ENCODE results near the gene VAV2.
A peak's percentile ranks its signal among the peaks of the same experiment; 100 is the strongest.

Gene VAV2

DNA sequence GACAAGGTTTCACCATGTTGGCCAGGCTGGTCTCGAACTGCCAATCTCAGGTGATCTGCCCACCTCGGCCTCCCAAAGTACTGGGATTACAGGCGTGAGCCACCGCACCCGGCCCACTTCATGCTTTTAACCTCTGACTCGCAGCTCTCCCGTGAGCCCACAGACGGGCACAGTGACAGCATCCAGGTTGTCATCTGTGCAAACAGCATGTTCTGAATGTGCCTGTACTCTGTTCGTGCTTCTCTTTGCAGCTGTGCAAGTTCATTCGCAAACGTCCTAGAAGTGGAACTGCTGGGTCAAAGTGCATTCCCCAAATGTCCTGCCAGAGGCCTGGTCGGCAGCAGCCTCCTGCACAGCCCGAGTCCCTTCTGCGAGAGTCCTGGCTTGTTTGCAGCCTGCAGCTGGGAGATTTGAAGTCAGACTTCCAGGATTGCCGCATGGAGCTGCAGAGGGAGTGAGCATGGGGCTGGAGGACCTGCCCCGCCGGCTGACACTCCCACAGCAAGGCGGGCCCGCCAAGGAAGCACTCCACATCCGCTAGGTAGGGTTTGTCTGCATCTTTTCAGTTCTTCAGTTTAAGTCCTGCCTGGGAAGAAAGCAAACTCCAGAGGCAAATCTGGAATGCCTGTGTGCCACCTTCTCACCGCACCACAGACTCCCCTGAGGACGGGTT, 36.6 kb upstream of the VAV2 start:
- DNase-seq (ENCODE audit: insufficient read length, low spot score) (no peak), FAIRE-seq (no peak)

DNA sequence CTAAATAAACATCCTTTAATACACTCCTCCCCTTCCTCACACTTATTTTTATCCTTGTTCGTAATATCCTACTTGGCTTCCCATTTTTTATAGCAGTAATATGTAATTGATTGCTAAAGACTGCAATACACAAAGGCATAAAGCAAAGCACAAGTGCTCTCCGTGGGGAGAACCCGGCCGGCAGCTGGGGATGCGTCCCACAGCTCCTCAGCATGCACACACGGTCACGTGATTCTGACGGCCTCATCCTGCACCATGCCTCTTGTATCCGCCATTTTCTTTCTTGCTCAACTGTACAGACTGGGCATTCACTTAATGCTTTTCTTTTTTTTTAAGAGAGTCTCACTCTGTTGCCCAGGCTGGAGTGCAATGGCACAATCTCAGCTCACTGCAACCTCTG, 36.0 kb upstream of the VAV2 start:
- FAIRE-seq (no peak), DNase-seq (ENCODE audit: insufficient read length, low spot score) (no peak)

DNA sequence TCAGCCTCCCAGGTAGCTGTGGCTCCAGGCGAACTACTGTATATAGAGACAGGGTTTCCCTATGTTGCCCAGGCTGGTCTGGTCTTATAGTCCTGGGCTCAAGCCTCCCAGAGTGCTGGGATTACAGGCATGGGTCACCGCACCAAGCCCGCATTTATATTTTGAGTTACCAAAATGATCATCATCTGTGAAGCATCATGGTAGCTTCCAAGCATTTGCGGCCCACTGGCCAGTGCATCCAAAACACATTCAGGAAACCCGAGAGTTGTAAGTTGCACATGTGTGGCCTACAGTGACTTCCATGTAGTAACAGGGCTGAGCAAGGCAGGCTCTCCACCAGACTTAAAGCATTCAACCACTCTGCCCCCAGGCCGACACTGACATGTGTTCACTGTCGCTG, 35.4 kb upstream of the VAV2 start:
- FAIRE-seq (no peak), DNase-seq (ENCODE audit: insufficient read length, low spot score) (no peak)

DNA sequence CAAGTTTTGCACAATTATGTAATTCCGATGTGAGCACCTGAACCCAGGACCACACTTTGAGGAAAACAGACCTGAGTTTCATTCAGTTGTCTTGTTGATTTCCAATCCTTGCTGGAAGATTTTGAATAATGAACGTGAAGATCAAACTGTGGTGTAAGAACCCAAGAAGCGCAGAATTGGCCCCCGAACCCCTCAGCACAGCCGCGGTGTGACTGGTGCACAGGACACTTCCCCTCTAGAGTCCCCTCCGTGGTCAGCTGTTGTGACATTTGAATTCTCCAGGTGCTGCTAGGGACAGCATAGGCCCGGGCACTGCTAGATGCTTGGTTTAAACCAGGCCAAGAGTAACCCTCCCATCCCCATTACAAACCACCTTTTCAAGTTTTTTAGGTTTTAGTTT, 34.9 kb upstream of the VAV2 start:
- DNase-seq (ENCODE audit: insufficient read length, low spot score), result no peak
- no peak for FAIRE-seq

DNA sequence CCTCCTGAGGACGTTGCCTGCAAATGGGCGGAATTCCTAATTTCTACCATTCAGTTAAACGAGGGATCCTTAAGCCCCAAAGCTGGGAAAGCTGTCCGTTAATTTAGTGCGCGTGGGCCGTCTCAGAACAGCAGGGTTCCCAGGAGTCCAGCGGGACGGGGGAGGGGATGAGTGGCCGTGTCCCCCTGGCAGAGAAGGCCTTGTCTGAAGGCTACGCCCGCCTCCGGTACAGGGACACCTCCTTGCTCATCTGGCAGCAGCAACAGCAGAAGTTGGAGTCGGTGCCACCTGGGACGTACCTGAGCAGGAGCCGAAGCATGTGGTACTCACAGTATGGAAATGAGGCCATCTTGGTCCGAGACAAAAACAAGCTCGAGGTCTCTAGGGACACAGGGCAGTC, 34.5 kb upstream of the VAV2 start:
- FAIRE-seq (no peak), DNase-seq (ENCODE audit: insufficient read length, low spot score) (no peak)

DNA sequence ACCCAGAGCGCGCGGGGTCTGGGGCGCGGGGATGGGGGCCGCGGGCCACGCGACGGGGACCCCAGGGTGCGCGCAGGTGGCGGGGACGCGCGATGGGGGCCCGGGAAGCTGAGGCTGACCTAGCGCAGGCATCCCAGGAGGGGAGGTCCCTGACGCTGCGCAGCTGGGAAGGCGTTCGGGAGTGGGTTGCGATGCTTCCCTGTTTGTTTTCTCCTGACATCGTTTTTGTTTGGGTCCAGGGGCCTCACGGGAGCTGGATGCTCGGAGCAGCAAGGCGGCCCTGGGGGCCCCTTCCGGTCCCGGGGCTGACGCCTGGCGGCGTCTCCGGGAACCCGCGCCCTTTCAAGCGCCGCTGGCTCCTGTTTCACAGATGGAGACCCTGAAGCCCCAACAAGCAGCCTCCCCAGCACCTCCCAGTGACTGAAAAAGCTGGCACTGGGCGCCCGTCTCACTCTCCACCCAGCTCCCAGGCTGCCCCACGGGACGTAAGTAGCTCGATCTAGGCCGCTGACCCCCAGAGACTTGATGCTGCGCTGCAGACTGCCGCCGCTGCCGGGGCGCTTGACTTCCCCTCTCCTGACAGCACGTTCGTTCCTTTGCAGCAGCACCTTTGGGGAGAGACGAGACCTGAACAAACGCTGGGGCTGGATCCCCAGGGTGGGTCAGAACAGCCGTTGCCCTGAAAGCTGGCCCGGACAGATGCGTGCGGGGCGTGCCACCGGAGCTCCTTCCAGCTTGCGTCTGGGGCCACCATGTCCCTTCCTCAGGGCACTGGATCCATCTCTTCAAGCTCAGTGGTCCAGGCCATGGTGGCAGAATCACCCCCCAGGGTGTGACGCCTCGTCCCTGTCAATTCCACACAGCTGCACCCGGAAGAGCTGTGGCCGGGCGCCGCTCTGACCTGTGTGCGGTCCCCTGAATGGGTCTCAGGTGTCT, 33.8 kb upstream of the VAV2 start:
- DNase-seq (ENCODE audit: insufficient read length, low spot score) (peak; percentile 76), FAIRE-seq (peak; percentile 80)

DNA sequence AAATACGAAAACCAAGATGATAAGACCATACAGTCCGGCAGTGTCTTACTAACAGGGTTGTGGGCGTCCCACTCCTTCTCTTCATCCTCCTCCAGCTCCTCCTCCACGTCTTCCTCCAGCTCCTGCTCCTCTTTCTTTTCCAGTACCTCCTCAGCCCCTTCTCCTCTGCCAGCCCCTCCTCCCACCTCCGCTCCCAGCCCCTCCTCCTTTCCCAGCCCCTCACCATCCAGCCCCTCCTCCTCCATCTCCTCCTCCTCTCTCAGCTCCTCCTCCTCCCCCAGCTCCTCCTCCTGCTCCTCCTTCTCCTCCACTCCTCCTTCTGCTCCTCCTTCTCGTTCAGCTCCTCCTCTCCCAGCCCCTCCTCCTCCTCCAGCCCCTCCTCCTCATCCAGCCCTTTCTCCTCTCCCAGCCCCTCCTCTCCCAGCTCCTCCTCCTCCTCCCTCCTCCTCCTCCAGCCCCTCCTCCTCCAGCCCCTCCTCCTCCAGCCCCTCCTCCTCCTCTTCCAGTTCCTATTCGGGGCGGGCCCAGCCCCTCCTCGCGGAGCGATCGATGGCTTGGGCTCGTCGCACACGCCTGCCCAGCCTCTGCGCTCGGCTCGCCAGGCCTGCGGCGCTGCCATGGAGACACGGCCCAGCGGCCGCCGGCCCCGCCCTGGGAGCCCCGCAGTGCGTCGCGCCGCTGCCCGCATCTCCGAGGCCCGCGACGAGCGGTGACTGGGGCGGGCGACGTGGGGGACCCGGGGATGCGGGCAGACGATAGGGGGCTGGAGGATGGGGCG, 32.9 kb upstream of the VAV2 start, which contains the start of gene BRD3OS:
BRD3OS (plus strand) TSS at position 654 of the 778 bp plus-strand sequence. CDS start 1,267 bp downstream, outside the sequence.
- FAIRE-seq (peak; percentile 100), DNase-seq (ENCODE audit: insufficient read length, low spot score) (peak; percentile 93)

DNA sequence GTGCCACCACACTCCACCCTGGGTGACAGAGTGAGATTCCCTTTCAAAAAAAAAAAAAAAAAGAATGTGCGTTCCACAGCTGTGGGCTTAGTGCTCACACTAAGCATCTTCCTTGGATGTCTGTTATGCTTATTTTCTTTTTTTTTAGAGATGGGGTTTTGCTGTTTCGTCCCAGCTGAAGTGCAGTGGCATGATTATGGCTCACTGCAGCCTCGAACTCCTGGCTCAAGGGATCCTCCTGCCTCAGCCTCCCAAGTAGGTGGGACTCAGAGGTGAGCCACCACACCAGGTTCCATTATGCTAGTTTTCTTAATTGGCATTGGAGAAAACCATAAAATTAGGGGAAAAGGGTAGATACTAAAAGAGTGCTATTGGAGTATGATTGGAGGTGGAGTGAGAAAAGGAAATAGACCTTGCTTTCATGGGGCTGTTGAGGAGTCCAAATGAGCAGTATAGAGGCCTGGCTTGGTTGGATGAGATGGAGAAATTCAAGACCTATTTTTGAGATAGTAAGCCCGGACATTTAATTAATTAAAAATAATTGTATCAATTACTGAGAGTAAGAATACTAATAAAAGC, 32.2 kb upstream of the VAV2 start:
- no peak for FAIRE-seq
- no peak for DNase-seq (ENCODE audit: insufficient read length, low spot score)

DNA sequence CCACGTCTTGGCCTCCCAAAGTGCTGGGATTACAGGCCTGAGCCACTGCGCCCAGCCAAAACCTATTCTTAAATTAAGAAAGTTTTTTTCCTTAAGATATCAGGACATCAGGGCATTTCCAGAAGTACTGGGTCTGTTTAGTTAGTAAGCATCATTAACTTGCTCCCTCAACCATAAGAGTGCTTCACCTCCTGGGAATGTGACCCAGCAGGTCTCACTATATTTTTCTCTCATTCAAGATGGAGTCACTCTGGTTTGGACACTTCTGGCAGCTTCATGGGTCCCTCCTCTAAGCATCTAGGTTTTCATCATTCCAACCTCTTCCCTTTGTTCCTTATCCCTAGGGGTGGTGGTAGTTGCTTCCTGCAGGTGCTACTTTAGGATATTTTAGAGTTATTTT, 22.8 kb upstream of the VAV2 start:
- FAIRE-seq (no peak), DNase-seq (ENCODE audit: insufficient read length, low spot score) (no peak)

DNA sequence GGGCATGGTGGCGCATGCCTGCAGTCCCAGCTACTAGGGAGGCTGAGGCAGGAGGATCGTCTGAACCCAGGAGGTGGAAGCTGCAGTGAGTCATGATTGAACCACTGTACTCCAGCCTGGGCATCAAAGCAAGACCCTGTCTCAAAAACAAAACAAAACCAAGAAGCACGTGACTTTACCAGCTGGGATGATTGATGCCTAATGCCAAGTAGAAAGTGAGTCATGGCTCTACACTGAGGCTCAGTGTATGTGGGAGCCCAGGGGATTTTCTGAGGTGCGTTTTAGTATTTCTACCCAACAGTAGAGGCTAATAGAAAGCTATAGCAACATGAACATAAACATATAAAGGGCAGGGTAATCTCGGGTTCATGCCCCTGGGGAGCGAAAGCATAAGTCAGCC, 19.3 kb upstream of the VAV2 start:
- DNase-seq (ENCODE audit: insufficient read length, low spot score) (no peak), FAIRE-seq (no peak)

DNA sequence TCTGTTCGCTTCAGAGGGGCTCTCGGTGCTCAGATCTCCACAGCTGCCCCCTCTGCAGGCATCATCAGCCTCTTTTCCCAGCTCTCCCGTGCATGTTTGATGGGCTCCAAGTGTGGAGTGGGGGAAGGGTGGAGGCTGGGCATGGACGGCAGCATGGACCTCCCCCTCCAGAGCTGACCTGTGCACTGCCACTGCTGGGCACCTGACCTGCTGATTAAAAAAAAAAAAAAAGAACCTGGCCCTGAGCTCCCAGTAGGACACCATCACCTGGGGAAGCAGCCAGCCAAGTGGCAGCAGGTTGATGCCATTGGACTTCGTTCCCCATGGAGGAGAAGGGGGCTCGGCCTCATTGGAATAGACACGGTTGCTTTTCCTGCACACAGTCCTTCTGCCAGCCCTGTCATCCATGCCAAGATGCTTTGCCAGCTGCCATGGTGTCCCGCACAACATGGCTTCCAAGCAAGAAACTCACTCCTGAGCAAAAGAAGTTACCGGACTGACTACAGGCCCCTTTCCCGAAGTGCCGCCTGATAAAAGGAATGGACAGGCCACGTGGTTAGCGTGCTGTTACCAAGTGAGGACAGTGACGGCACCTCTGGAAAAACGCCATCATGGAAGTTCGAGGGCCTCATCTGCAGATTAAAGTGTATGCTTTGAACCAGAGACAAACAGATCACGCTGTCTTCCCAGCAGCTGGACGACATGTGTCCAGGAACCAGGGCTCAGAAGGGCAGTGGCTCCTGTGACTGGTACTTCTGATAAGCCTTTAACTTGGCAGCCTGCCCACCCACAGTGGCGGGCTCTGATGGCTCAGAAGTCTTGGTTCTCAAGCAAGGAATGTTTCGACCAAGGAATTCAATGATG, 18.4 kb upstream of the VAV2 start:
- DNase-seq (ENCODE audit: insufficient read length, low spot score), result no peak

DNA sequence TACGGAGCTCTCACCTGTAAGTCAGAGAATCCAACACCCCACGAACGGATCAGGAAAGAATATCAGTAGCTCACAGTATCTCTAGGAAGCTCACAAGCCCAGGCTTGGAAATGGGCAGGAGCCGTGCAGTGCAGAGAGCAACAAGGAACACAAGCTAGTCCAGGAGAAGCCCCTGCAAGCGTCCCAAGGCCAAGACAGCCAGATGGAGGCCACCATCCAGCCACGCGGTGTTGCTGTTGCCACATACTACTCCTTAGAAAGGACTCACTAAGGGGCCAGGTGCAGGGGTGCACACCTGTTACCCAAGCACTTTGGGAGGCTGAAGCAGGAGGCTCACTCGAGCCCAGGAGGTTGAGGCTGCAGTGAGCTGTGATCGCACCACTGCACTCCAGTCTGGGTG, 15.4 kb upstream of the VAV2 start:
- DNase-seq (ENCODE audit: insufficient read length, low spot score) (no peak), FAIRE-seq (no peak)

More for the DNA sequence above, 18.4 kb upstream of the VAV2 start:
- no peak for FAIRE-seq

DNA sequence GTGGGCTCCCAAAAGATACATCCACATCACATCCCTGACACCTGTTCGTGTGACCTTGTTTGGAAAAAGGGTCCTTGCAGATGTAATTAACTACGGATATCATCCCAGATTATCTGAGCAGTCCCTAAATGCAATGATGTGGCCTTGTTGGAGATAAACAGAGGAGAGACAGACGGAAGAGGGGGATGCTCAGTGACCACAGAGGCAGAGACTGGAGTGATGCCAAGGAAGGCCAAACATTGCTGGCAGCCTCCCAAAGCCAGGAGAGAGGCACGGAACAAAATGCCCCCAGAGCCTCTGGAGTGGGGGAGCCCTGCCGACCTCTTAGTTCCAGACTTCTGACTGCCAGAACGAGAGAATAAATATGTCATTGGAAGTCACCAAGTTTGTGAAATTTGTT, 15.0 kb upstream of the VAV2 start:
- no peak for DNase-seq (ENCODE audit: insufficient read length, low spot score)
- FAIRE-seq, result no peak

DNA sequence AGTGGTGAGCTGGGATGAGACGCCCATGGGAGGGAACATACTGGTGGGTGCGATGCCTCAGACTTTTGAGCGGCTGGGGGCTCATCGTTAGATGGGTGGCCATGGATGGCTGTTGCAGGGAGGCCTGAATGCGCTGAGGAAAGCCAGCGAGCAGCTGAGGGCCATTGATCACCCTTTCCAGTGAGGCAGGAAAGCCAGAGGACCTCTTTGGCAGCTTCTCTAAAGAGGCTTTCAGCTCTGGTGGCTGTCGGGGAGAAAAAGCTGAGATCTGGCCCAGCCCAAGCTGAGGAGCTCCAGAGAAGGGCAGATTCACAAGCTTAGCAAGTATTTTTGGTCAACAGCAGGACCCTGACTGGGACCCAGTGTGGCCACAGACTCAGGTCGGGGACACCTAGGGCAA, 13.3 kb upstream of the VAV2 start:
- no peak for DNase-seq (ENCODE audit: insufficient read length, low spot score)
- no peak for FAIRE-seq

DNA sequence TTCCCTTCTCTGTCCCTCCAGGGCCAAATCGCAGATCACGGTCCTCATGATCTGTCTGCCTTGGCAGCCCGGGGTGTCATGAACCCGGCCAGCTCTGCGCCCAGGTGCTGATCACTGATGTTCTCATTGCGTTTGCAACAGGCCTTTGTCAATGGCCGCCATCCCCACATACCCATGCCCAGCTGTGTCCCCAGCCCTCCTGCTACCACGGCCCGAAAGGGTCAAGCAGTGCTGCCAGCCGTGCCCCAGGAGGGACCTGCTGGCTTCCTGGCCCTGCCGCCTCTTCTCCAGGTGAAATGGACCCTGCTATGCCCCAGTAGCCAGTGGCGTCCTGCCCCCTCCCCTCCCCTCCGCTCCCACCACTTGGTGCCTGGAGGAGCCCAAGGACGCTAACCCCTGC, 12.8 kb upstream of the VAV2 start:
- no peak for DNase-seq (ENCODE audit: insufficient read length, low spot score)
- FAIRE-seq, result no peak

DNA sequence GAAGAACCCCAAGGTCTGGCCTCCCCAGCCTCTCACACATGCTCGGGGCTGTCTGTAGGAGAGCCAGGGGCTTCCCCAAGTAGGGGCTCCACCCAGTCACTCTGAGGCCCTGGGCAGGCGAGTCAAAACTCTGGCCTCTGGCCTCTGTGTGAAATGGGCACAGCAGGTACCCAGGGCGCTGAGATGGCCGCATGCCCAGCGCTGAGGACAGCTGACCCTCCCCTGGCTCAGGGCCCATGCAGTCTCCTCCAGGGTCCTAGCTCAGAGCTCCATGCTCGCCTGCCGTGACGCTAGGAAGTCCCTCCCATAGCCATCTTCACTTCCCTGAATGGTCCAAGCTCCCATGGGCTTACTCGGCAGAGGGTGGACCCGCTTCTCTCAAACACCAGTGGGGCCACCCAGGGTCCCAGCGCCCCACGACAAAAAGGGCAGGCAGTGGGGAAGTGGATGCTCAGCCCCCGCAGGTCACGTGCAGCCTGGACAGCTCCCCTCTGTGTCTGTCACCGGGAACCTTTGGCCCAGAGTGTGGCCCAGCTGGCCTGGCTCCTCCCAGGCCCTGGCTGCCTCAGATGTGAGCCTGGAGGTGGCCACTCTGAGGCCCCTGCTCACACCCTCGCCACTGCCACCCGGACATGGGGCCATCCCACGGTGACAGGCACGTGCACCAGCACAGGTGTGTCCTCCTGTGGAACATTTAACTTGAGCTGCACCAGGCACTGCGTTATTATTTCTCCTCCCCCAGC, 12.2 kb upstream of the VAV2 start:
- FAIRE-seq (no peak), DNase-seq (ENCODE audit: insufficient read length, low spot score) (no peak)

DNA sequence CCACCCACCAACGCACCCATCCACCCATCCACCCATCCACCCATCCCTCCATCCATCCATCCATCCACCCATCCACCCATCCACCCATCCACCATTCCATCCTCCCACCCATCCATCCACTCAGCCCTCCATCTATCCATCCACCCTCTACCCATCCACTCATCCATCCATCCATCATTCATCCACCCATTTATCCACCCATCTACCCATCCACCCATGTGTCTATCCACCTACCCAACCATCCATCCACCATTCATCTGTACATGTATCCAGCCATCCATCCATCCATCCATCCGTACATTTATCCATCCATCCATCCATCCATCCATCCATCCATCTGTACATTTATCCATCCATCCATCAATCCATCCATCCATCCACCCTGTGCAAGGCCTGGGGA, 11.1 kb upstream of the VAV2 start:
- no peak for FAIRE-seq

DNA sequence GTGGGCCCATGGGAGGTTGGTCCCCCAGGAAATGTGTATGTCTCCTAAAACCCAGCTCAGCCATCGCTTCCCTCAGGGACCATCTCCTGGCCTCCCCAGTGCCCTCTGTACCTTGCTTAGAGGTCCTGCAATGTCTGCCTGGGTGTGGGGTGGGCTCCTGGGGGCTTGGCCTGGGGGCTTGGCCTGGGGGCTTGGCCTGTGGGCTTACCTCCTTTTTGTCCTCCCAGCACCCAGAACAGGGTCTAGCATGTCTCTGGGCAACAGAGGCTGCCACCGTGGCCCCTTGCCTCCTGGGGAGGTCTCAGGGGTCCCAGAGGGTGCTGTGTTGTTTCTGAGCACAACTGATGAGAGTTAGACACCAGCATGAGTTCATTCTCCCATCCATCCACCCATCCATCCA, 10.7 kb upstream of the VAV2 start:
- FAIRE-seq (no peak), DNase-seq (ENCODE audit: insufficient read length, low spot score) (no peak)

More for the DNA sequence above, 11.1 kb upstream of the VAV2 start:
- DNase-seq (ENCODE audit: insufficient read length, low spot score), result no peak

DNA sequence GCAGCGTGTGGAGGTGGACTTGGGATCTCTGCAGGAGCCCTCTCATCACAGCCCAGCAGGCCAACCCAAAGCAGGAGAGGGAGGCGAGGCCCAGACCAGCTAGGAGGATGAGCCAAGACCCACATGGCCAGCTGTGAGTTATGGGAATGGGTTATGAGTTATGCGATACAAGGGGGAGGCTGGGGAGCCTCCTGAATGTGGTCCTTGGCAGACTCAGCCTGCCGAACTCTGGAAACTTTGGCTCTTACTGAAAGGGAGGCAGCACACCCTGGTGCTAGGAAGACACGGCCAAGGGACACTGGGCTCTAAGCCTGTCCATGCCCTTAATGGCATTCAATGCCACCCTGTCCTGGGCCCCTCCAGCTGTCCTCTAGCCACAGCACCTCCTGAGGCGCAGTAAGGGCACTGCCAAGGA, 7.7 kb upstream of the VAV2 start:
- no peak for FAIRE-seq
- DNase-seq (ENCODE audit: insufficient read length, low spot score), result no peak

Measured in GM19239 (cell line).